Stimulated activated CD4-positive, alpha-beta T cell treated with anti-CD3 and anti-CD28 coated beads, Interleukin-1b, Interleukin-23, amount 100 ng/mL, for 4 hours (primary cell): ENCODE results near the gene TTLL11.

Source experiments
- DNase-seq, 2 donors: peaks; one replicate each; pipeline ENCODE4 v3.0.0-alpha.2; 2020; ENCODE audit warnings: low read depth in 2 of 2

Gene TTLL11

GRCh38 chr9:121857928-121858327, 235.2 kb downstream of the TTLL11 start:
- no peak for DNase-seq

- DNase-seq = no peak
Observed at GRCh38 chr9:121855476-121855875, 237.6 kb downstream of the TTLL11 start.

GRCh38 chr9:121853617-121854395, 239.3 kb downstream of the TTLL11 start:
- DNase-seq = no peak

GRCh38 chr9:121852651-121853616, 240.2 kb downstream of the TTLL11 start:
- DNase-seq = no peak

GRCh38 chr9:121852241-121852640, 240.9 kb downstream of the TTLL11 start:
- no peak for DNase-seq

- no peak for DNase-seq
Observed at GRCh38 chr9:121851641-121852091, 241.4 kb downstream of the TTLL11 start.

- no peak for DNase-seq
Observed at GRCh38 chr9:121850366-121850765, 242.7 kb downstream of the TTLL11 start.

GRCh38 chr9:121849554-121849953, 243.6 kb downstream of the TTLL11 start:
- no peak for DNase-seq

GRCh38 chr9:121844562-121844961, 248.5 kb downstream of the TTLL11 start:
- DNase-seq = no peak

GRCh38 chr9:121844098-121844497, 249.0 kb downstream of the TTLL11 start:
- no peak for DNase-seq

GRCh38 chr9:121842612-121842978, 250.5 kb downstream of the TTLL11 start:
- DNase-seq = no peak

GRCh38 chr9:121841771-121842611, 251.1 kb downstream of the TTLL11 start:
- no peak for DNase-seq

- DNase-seq = no peak
Observed at GRCh38 chr9:121840838-121841760, 252.0 kb downstream of the TTLL11 start.

- no peak for DNase-seq
Observed at GRCh38 chr9:121839726-121840500, 253.2 kb downstream of the TTLL11 start.

- DNase-seq = no peak
Observed at GRCh38 chr9:121838746-121839669, 254.1 kb downstream of the TTLL11 start.

- no peak for DNase-seq
Observed at GRCh38 chr9:121837113-121837961, 255.8 kb downstream of the TTLL11 start.

GRCh38 chr9:121836366-121836885, 256.7 kb downstream of the TTLL11 start:
- DNase-seq = no peak
